HAP-1 (cell line): Measurements from ENCODE around the gene SON.
A peak's percentile ranks its signal among the peaks of the same experiment; 100 is the strongest.

ENCODE experiments used
- DNase-seq, 2 experiments: peaks; one replicate each; pipeline ENCODE4 v3.0.0-alpha.2; 2016 to 2020; ENCODE audit warnings: low spot score in 2 of 2
- H3K27me3 ChIP-seq: fragments of 250-450 bp; sonication (Bioruptor Pico); 2 replicates; pipeline ENCODE4 v1.5.1; 2020; ENCODE audit warnings: low read depth, mild to moderate bottlenecking, moderate library complexity
- H3K36me3 ChIP-seq: fragments of 250-450 bp; sonication (Bioruptor Pico); replicated peaks from 2 replicates; pipeline ENCODE4 v1.5.1; 2020; ENCODE audit warnings: mild to moderate bottlenecking
- H3K4me1 ChIP-seq: fragments of 250-450 bp; sonication (Bioruptor Pico); 2 replicates; pipeline ENCODE4 v1.5.1; 2020; ENCODE audit warnings: mild to moderate bottlenecking
- H3K4me3 ChIP-seq: fragments of 250-450 bp; sonication (Bioruptor Pico); 2 replicates; pipeline ENCODE4 v1.5.1; 2020; ENCODE audit warnings: mild to moderate bottlenecking, moderate library complexity
- H3K9me3 ChIP-seq: fragments of 250-450 bp; sonication (Bioruptor Pico); 2 replicates; pipeline ENCODE4 v1.5.1; 2020; ENCODE audit warnings: mild to moderate bottlenecking, moderate library complexity
- in situ Hi-C: fragments of 300-500 bp; cut with MboI; formaldehyde crosslinking; loops from 3 replicates; pipeline ENCODE4 v1.14.3; 2020; ENCODE audit warnings: low sequenced_read_pairs, inconsistent platforms, mixed read lengths

Gene SON

DNA sequence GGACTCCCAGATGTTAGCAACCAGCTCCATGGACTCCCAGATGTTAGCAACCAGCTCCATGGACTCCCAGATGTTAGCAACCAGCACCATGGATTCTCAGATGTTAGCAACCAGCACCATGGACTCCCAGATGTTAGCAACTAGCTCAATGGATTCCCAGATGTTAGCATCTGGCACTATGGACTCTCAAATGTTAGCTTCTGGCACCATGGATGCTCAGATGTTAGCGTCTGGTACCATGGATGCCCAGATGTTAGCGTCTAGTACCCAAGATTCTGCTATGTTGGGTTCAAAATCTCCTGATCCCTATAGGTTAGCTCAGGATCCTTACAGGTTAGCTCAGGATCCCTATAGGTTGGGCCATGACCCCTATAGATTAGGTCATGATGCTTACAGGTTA lies 8.8 kb downstream of the SON start:
- no peaks in the 10 kb centered on the region for H3K9me3 ChIP-seq
- peaks cover 90% of the 10 kb centered on the region for H3K36me3 ChIP-seq
- DNase-seq = no peak
- H3K27me3 ChIP-seq = no peaks in the 10 kb centered on the region
- no peaks in the 10 kb centered on the region for H3K4me1 ChIP-seq
- in situ Hi-C loops = no loop called here
- H3K4me3 ChIP-seq = no peak overlapping the region

DNA sequence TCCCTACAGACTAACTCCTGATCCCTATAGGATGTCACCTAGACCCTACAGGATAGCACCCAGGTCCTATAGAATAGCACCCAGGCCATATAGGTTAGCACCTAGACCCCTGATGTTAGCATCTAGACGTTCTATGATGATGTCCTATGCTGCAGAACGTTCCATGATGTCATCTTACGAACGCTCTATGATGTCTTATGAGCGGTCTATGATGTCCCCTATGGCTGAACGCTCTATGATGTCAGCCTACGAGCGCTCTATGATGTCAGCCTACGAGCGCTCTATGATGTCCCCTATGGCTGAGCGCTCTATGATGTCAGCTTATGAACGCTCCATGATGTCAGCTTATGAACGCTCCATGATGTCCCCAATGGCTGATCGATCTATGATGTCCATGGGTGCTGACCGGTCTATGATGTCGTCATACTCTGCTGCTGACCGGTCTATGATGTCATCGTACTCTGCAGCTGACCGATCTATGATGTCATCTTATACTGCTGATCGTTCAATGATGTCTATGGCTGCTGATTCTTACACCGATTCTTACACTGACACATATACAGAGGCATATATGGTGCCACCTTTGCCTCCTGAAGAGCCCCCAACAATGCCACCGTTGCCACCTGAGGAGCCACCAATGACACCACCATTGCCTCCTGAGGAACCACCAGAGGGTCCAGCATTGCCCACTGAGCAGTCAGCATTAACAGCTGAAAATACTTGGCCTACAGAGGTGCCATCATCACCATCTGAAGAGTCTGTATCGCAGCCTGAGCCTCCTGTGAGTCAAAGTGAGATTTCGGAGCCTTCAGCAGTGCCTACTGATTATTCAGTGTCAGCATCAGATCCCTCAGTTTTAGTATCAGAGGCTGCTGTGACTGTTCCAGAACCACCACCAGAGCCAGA lies 9.5 kb downstream of the SON start:
- H3K4me3 ChIP-seq = no peak overlapping the region
- no peaks in the 10 kb centered on the region for H3K9me3 ChIP-seq
- in situ Hi-C loops = no loop called here
- no peak for DNase-seq
- H3K36me3 ChIP-seq = peaks cover 90% of the 10 kb centered on the region
- H3K27me3 ChIP-seq = no peaks in the 10 kb centered on the region
- H3K4me1 ChIP-seq = no peaks in the 10 kb centered on the region

GRCh38 chr21:33552999-33553598 lies 10.3 kb downstream of the SON start:
- in situ Hi-C loops = no loop called here
- peaks cover 93% of the 10 kb centered on the region for H3K36me3 ChIP-seq
- H3K4me3 ChIP-seq = no peak overlapping the region
- H3K4me1 ChIP-seq = no peaks in the 10 kb centered on the region
- H3K27me3 ChIP-seq = no peaks in the 10 kb centered on the region
- DNase-seq = no peak
- no peaks in the 10 kb centered on the region for H3K9me3 ChIP-seq

GRCh38 chr21:33554236-33554981 lies 11.6 kb downstream of the SON start:
- DNase-seq = no peak
- Histone ChIP-seq H3K36me3 (peaks cover 93% of the 10 kb centered on the region), H3K4me1 (no peaks in the 10 kb centered on the region), H3K27me3 (no peaks in the 10 kb centered on the region), H3K4me3 (no peak overlapping the region), H3K9me3 (no peaks in the 10 kb centered on the region)
- in situ Hi-C loops = no loop called here

GRCh38 chr21:33554982-33555344 lies 12.1 kb downstream of the SON start:
- no peak for DNase-seq
- no peaks in the 10 kb centered on the region for H3K4me1 ChIP-seq
- no peaks in the 10 kb centered on the region for H3K27me3 ChIP-seq
- in situ Hi-C loops = no loop called here
- H3K36me3 ChIP-seq = peaks cover 93% of the 10 kb centered on the region
- H3K9me3 ChIP-seq = no peaks in the 10 kb centered on the region
- no peak overlapping the region for H3K4me3 ChIP-seq

DNA sequence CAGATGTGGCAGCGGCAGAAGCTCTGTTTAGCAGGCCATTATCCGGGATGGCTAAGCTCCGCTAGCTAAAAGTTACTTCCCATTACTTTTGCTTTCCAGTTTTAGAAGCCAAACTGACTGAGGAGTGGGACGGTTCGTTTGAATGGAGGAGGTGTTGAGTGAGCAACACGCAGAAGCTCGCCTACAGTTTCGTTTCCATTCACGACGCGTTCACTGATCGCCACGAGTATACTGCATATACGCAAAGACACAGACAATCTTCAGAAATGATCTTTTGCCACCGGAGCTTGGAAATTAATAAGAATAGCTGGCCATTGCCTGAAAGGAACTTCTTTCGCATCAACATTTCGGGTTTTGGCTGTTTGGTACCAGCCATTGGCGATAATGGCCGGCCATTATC lies 14.6 kb downstream of the SON start:
- DNase-seq = no peak
- in situ Hi-C loops = no loop called here
- Histone ChIP-seq H3K9me3 (no peaks in the 10 kb centered on the region), H3K36me3 (peaks cover 88% of the 10 kb centered on the region), H3K27me3 (no peaks in the 10 kb centered on the region), H3K4me3 (no peak overlapping the region), H3K4me1 (peaks cover 16% of the 10 kb centered on the region)

DNA sequence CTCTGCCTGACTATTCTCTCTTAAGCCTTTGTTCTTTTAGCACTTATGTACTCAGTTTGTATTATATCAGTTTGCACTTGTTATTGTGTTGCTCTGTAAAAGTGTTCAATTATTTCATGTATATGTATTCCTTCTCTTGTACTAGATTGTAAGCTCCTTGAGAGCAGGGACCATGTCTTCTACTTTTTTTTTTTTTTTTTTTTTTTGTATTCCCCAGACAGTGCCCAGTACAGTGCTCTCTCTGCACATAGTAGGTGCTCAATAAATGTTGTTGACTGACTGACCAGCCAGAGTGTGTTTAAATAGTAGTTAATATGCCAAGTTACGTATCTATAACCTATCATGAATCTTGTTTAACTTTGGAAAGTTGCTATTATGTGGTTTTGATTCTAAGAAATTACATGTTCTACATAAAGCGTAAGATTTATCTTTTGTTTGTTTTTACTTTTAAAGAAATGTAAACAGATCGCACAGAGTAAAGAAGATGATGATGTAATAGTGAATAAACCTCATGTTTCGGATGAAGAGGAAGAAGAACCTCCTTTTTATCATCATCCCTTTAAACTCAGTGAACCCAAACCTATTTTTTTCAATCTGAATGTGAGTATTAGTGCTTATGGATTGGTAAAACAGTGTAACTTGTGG lies 16.1 kb downstream of the SON start:
- Histone ChIP-seq H3K27me3 (no peaks in the 10 kb centered on the region), H3K4me1 (peaks cover 27% of the 10 kb centered on the region), H3K4me3 (no peak overlapping the region), H3K36me3 (peaks cover 83% of the 10 kb centered on the region), H3K9me3 (no peaks in the 10 kb centered on the region)
- no peak for DNase-seq
- in situ Hi-C loops = no loop called here

DNA sequence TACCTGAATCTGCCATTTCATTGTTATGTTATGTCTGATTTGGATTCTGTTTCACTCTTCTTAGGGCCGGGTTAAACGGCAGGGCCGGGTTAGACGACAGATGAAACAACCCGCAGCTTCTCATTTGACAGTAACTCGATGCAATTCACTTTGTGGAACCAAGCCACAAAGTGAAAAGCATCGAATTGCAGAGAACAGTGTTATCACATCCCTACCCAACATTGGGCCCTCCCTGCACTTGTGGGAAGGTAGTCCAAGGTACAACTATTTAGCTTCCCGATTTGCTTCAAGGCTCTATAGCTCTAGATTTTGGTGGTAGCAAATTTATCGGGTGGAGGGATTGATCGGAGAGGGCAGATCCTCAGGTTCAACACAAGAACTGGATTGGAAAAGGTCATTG lies 17.0 kb downstream of the SON start:
- in situ Hi-C loops = no loop called here
- Histone ChIP-seq H3K4me1 (peaks cover 27% of the 10 kb centered on the region), H3K9me3 (no peaks in the 10 kb centered on the region), H3K27me3 (no peaks in the 10 kb centered on the region), H3K4me3 (no peak overlapping the region), H3K36me3 (peaks cover 77% of the 10 kb centered on the region)
- DNase-seq = no peak

DNA sequence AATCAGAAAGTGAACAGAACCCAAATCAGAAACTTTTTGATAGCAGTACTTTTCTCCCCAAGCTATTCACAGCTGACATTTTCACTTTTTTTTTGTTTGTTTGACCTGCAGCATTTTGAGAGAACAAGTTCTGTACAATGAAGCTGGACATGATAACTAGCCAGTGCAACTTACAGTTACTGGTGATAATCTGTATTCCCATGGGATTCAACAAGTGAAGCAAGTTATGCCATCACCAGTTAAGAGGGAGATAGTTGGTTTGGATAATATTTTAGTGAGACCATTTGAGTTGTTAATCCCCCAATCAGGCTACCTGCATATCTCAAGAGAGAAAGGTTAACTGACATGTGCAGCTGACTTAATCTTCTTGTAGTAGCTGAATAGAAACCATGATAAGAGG lies 18.1 kb downstream of the SON start:
- Histone ChIP-seq H3K4me1 (peaks cover 36% of the 10 kb centered on the region), H3K27me3 (no peaks in the 10 kb centered on the region), H3K36me3 (peaks cover 74% of the 10 kb centered on the region), H3K4me3 (no peak overlapping the region), H3K9me3 (no peaks in the 10 kb centered on the region)
- DNase-seq = no peak
- in situ Hi-C loops = no loop called here

DNA sequence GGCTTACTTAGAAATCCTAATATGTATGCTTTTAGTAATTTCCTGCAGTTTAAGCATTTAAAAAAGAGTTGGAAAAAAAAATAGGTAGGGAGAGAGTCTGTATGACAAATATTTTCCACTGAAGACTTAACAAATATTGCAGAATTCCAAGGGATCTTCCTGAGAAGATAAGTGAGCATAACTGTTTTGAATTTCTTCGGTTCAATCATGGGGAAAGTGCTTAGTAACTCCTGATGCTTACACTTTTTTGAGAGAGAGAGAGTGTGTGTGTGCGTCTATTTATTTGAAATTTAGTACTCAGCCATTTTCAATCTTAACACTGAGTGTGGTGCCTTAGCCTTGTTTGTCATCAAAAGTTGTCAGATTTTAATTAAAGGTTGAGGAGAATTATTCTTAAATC lies 18.5 kb downstream of the SON start:
- no peaks in the 10 kb centered on the region for H3K27me3 ChIP-seq
- DNase-seq = no peak
- peaks cover 36% of the 10 kb centered on the region for H3K4me1 ChIP-seq
- no peaks in the 10 kb centered on the region for H3K9me3 ChIP-seq
- no peak overlapping the region for H3K4me3 ChIP-seq
- in situ Hi-C loops = no loop called here
- peaks cover 71% of the 10 kb centered on the region for H3K36me3 ChIP-seq

DNA sequence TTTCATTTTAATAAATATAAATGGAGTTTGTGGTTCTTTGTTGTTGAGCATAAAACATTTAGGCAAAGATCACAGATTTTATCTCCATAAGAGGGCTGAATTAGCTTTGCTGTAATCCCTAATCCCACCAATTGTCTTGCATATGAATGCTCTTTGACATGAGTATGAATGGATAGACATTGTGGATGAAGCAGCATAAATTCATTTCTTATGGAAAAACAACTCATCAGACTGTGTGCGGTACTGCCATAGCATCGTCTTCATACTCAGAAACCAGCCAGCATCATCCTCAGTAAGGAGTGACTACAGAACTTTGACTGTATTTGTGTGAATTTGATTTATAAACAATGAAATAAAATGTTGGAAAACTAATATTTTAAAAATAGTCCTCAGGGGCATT lies 19.6 kb downstream of the SON start:
- Histone ChIP-seq H3K27me3 (no peaks in the 10 kb centered on the region), H3K36me3 (peaks cover 71% of the 10 kb centered on the region), H3K9me3 (no peaks in the 10 kb centered on the region), H3K4me1 (peaks cover 36% of the 10 kb centered on the region), H3K4me3 (no peak overlapping the region)
- DNase-seq = peak; percentile 35 to 89
- in situ Hi-C loops = no loop called here

- DNase-seq = no peak
- H3K4me3 ChIP-seq = no peak overlapping the region
- no peaks in the 10 kb centered on the region for H3K9me3 ChIP-seq
- H3K36me3 ChIP-seq = peaks cover 66% of the 10 kb centered on the region
- peaks cover 28% of the 10 kb centered on the region for H3K4me1 ChIP-seq
- H3K27me3 ChIP-seq = no peaks in the 10 kb centered on the region
- in situ Hi-C loops = no loop called here
Measured at GRCh38 chr21:33566514-33566913, 23.7 kb downstream of the SON start.

DNA sequence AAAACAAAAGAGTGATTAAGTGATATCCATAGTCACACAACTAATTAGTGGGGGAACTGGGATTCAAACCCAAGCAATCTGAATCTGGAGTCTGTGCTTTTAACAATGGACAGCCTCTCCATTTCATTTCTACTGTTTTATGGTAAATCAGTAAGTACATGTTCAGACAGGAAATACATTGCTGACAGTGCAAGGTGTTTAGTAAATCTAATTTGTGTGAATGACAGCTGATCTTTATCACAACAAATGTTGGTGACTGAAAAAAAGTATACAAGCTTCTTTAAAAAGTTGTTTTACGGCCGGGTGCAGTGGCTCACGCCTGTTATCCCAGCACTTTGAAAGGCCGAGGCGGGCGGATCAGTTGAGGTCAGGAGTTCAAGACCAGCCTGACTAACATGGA lies 25.1 kb downstream of the SON start:
- Histone ChIP-seq H3K9me3 (no peaks in the 10 kb centered on the region), H3K36me3 (peaks cover 74% of the 10 kb centered on the region), H3K4me1 (peaks cover 15% of the 10 kb centered on the region), H3K27me3 (no peaks in the 10 kb centered on the region), H3K4me3 (no peak overlapping the region)
- in situ Hi-C loops = no loop called here
- no peak for DNase-seq

GRCh38 chr21:33568448-33568847 lies 25.6 kb downstream of the SON start:
- peaks cover 11% of the 10 kb centered on the region for H3K4me1 ChIP-seq
- peaks cover 74% of the 10 kb centered on the region for H3K36me3 ChIP-seq

More at GRCh38 chr21:33568448-33568847, 25.6 kb downstream of the SON start:
- Histone ChIP-seq H3K27me3 (no peaks in the 10 kb centered on the region), H3K4me3 (no peak overlapping the region), H3K9me3 (no peaks in the 10 kb centered on the region)
- no peak for DNase-seq
- in situ Hi-C loops = no loop called here
